GM19193 (cell line): ENCODE results near the gene GALC.

Source experiments
- POLR2A ChIP-seq: IDR thresholded peaks from 4 replicates; pipeline ENCODE4 v1.6.1; 2011; ENCODE audit not compliant: insufficient read depth, insufficient read length; ENCODE audit errors: extremely low read depth

Gene GALC

GRCh38 chr14:87989956-87990299 is 3.1 kb downstream of the GALC start:
- TF ChIP-seq POLR2A: no peak

- no peak for TF ChIP-seq POLR2A
These were observed 3.6 kb downstream of the GALC start for GRCh38 chr14:87989221-87989955.

- no peak for TF ChIP-seq POLR2A
These were observed 13.3 kb downstream of the GALC start for GRCh38 chr14:87979689-87980088.

- no peak for TF ChIP-seq POLR2A
These were observed 17.3 kb downstream of the GALC start for GRCh38 chr14:87975636-87976035.

GRCh38 chr14:87971010-87971409 is 22.0 kb downstream of the GALC start:
- no peak for TF ChIP-seq POLR2A

GRCh38 chr14:87967496-87967895 is 25.5 kb downstream of the GALC start:
- no peak for TF ChIP-seq POLR2A

- TF ChIP-seq POLR2A: no peak
These were observed 26.2 kb downstream of the GALC start for GRCh38 chr14:87966816-87967215.

- TF ChIP-seq POLR2A: no peak
These were observed 31.7 kb downstream of the GALC start for GRCh38 chr14:87961246-87961645.

GRCh38 chr14:87960013-87960787 is 32.8 kb downstream of the GALC start:
- no peak for TF ChIP-seq POLR2A

- no peak for TF ChIP-seq POLR2A
These were observed 37.5 kb downstream of the GALC start for GRCh38 chr14:87955501-87955900.

- TF ChIP-seq POLR2A: no peak
These were observed 40.5 kb downstream of the GALC start for GRCh38 chr14:87952307-87953094.

GRCh38 chr14:87944987-87945604 is 47.9 kb downstream of the GALC start:
- no peak for TF ChIP-seq POLR2A

- TF ChIP-seq POLR2A: no peak
These were observed 52.1 kb downstream of the GALC start for GRCh38 chr14:87940894-87941293.

- no peak for TF ChIP-seq POLR2A
These were observed 52.6 kb downstream of the GALC start for GRCh38 chr14:87940382-87940781.

GRCh38 chr14:87935886-87936285 is 57.1 kb downstream of the GALC start:
- no peak for TF ChIP-seq POLR2A
